ENCODE results near the gene PIK3IP1.

The PIK3IP1 gene

DNA sequence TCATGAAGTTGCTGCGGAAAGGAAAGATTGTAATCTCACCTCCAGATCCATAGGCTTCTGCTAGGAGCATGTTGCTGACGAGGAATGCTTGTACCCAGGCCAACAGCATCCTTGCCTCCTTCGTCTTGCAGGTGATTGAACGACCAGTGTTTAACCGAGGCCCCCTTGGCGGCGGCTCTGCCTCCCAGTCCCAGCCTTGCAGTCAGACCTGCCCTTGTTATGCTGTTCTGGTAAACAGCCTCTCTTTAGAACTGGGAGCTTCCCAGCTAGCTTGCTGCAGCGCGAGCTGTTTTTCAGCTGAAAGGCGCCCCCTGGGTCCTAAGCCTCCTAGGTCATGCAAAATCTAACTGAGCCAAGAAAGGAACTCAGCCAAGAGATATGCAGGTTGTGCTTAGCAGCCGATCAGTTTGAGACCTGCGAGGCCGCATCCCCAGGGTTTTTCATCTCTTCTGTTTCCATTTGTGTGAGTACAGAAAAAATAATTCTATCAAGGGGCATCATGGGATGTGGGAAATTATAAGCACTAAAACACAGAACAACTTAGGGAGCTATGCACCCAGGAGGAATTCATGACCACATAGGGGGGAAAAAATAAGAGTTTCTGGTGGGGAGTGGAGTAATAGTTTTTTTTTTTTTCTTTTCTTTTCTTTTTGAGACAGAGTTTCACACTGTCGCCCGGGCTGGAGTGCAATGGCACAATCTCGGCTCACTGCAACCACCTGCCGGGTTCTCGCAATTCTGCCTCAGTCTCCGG lies at the start of gene PIK3IP1:
TSS of gene PIK3IP1 (minus strand) at position 253 of the 754 bp plus-strand sequence. CDS start at position 109, 144 bp downstream.
- Histone ChIP-seq H3K36me3 (ENCODE audit: control insufficient read depth in 1 of 2, insufficient read depth in 2 of 2, low read length in 2 of 2) (peaks cover 9 to 15% of the 10 kb centered on the region in 2 donors), H3K4me1 (ENCODE audit: control insufficient read depth in 1 of 2, insufficient read depth in 2 of 2, low read length in 2 of 2) (peaks cover 48 to 56% of the 10 kb centered on the region in 2 donors), H3K9me3 (ENCODE audit: control insufficient read depth in 1 of 2, low read length in 2 of 2) (no peaks in the 10 kb centered on the region), H3K27me3 (ENCODE audit: control insufficient read depth in 1 of 2, insufficient read depth in 2 of 2, low read length in 2 of 2) (no peaks in the 10 kb centered on the region), H3K27ac (ENCODE audit: low read depth, low read length) (peak within 1 kb of the TSS; percentile 99), H3K4me3 (ENCODE audit: low read depth in 1 of 2, low read length in 2 of 2) (peak within 1 kb of the TSS; percentile 91 to 98), H3K9ac (ENCODE audit: low read depth in 1 of 2, low read length in 2 of 2) (peak within 1 kb of the TSS; percentile 93 to 94)

DNA sequence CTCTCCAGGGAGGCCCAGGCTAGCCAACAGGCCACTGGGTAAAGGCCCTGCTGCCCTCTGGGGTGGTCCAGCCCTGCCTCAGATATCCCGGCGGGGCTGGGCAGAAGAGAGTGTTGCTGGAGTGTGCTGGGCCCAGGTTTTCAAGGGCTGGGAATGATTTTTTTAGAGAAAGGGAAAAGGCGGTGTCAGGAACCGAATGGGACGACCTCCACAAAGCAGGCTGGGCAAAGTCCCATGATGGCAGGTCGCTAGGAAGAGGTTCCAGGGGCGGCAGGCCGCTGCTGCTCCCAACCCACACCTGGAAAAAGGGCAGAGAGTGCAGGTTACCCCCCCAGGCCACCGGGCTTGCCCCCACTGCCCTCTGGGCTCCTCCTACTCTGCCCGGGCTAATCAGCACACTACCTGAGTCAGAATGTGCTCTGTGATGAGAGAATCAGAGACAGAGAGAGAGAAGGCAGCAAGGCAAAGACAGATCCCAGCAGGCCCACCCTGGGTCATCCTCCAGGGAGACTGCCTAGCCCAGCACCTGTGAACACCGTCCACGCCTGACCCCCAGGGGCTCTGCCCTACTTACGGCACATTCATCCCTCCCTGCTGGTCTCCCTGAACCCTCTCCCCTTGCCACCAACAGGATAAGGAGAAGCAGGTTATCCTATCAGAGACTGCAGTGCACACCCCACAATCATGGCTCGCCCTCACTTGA lies 49.2 kb upstream of the PIK3IP1 start:
- Histone ChIP-seq H3K27me3 (ENCODE audit: control insufficient read depth in 1 of 2, insufficient read depth in 2 of 2, low read length in 2 of 2) (no peaks in the 10 kb centered on the region), H3K4me3 (ENCODE audit: low read depth in 1 of 2, low read length in 2 of 2) (peak overlapping the region in 1 of 2 donors; percentile 13), H3K9me3 (ENCODE audit: control insufficient read depth in 1 of 2, low read length in 2 of 2) (no peaks in the 10 kb centered on the region), H3K36me3 (ENCODE audit: control insufficient read depth in 1 of 2, insufficient read depth in 2 of 2, low read length in 2 of 2) (peaks cover 0 to 51% of the 10 kb centered on the region in 2 donors), H3K9ac (ENCODE audit: low read depth in 1 of 2, low read length in 2 of 2) (peak overlapping the region in 1 of 2 donors; percentile 28), H3K27ac (ENCODE audit: low read depth, low read length) (no peak overlapping the region), H3K4me1 (ENCODE audit: control insufficient read depth in 1 of 2, insufficient read depth in 2 of 2, low read length in 2 of 2) (peaks cover 71 to 76% of the 10 kb centered on the region in 2 donors)

- peaks cover 0 to 55% of the 10 kb centered on the region in 2 donors for H3K36me3 ChIP-seq (ENCODE audit: control insufficient read depth in 1 of 2, insufficient read depth in 2 of 2, low read length in 2 of 2)
- H3K27me3 ChIP-seq (ENCODE audit: control insufficient read depth in 1 of 2, insufficient read depth in 2 of 2, low read length in 2 of 2) = no peaks in the 10 kb centered on the region
- no peak overlapping the region for H3K4me3 ChIP-seq (ENCODE audit: low read depth in 1 of 2, low read length in 2 of 2)
- peaks cover 71 to 76% of the 10 kb centered on the region in 2 donors for H3K4me1 ChIP-seq (ENCODE audit: control insufficient read depth in 1 of 2, insufficient read depth in 2 of 2, low read length in 2 of 2)
- no peak overlapping the region for H3K27ac ChIP-seq (ENCODE audit: low read depth, low read length)
- no peaks in the 10 kb centered on the region for H3K9me3 ChIP-seq (ENCODE audit: control insufficient read depth in 1 of 2, low read length in 2 of 2)
- no peak overlapping the region for H3K9ac ChIP-seq (ENCODE audit: low read depth in 1 of 2, low read length in 2 of 2)
Measured at GRCh38 chr22:31340765-31341247, 48.5 kb upstream of the PIK3IP1 start.

DNA sequence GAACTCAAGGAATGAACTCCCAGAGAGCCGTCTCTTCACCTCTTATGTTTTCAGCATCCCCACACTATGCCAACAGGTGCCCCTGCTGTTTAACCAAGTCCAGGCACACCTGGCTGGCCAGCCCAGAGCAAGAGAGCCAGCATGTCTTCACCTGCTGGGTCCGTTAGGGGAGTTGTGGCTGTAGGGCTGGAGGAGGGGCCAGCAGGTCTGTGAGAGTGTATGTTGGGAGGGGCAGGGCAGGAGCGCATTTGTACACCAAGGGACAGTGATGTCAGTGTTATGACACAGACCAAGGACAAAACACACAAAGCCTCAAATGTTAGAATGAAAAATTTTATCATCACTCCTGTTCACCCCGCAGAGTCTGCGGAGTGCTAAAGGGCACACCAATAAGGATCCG lies 48.1 kb upstream of the PIK3IP1 start:
- peaks cover 71 to 76% of the 10 kb centered on the region in 2 donors for H3K4me1 ChIP-seq (ENCODE audit: control insufficient read depth in 1 of 2, insufficient read depth in 2 of 2, low read length in 2 of 2)
- no peaks in the 10 kb centered on the region for H3K9me3 ChIP-seq (ENCODE audit: control insufficient read depth in 1 of 2, low read length in 2 of 2)
- H3K4me3 ChIP-seq (ENCODE audit: low read depth in 1 of 2, low read length in 2 of 2) = no peak overlapping the region
- H3K9ac ChIP-seq (ENCODE audit: low read depth in 1 of 2, low read length in 2 of 2) = peak overlapping the region; percentile 10 to 43
- H3K36me3 ChIP-seq (ENCODE audit: control insufficient read depth in 1 of 2, insufficient read depth in 2 of 2, low read length in 2 of 2) = peaks cover 4 to 59% of the 10 kb centered on the region in 2 donors
- H3K27me3 ChIP-seq (ENCODE audit: control insufficient read depth in 1 of 2, insufficient read depth in 2 of 2, low read length in 2 of 2) = no peaks in the 10 kb centered on the region
- H3K27ac ChIP-seq (ENCODE audit: low read depth, low read length) = no peak overlapping the region

DNA sequence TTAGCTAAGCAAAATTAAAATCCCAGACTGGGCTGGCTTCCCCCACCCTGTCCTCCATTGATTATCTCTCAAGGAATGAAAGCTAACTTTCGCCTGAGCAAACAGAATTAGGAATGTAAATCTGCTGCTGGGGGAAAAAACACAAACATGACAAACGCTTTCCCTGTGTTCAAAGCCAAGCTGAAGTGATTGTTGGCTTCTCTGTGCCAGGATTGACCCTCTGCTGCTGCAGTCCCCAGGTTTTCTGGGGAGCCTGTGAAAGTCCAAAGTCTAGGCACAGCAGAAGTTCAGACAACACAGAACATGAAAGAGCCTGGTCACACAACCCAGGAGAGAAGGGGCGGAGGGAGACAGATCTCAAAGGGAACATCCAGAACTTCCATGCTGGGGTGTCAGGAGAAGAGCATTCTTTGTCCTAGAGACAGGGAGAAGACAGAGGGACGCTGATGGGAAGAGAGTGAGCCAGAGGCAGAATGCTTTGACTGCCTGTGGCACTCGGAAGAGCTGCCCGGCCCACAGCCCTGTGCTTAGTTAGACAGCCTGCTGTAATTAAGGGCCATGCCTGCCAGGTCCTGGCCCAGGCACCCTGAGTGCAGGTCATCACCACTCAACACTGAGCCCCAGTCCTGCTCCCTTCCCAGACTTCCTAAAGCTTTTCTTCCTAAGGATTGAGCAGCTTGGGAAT lies 47.0 kb upstream of the PIK3IP1 start:
- Histone ChIP-seq H3K27ac (ENCODE audit: low read depth, low read length) (no peak overlapping the region), H3K36me3 (ENCODE audit: control insufficient read depth in 1 of 2, insufficient read depth in 2 of 2, low read length in 2 of 2) (peaks cover 12 to 70% of the 10 kb centered on the region in 2 donors), H3K9ac (ENCODE audit: low read depth in 1 of 2, low read length in 2 of 2) (peak overlapping the region; percentile 10 to 38), H3K4me1 (ENCODE audit: control insufficient read depth in 1 of 2, insufficient read depth in 2 of 2, low read length in 2 of 2) (peaks cover 64 to 65% of the 10 kb centered on the region in 2 donors), H3K27me3 (ENCODE audit: control insufficient read depth in 1 of 2, insufficient read depth in 2 of 2, low read length in 2 of 2) (no peaks in the 10 kb centered on the region), H3K9me3 (ENCODE audit: control insufficient read depth in 1 of 2, low read length in 2 of 2) (no peaks in the 10 kb centered on the region), H3K4me3 (ENCODE audit: low read depth in 1 of 2, low read length in 2 of 2) (peak overlapping the region; percentile 15 to 36)

DNA sequence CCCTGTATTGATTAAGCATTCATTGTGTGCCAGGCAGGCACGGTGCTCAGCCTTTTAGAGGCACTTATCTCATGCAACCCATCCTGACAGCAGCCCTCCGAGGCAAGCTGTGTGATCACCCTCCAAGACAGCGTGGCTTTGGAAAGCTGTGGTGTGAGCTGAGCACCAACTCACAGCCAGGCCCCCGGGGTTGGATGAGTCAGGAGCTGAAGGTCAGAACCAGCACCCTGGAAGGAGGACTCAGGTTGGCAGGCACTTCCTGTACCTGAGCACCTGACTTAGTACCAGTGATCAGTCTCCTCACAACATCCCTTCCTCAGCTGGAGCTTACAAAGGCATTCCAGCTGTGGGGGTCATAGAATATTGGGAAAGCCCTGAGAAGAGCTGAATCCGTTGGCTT lies 44.9 kb upstream of the PIK3IP1 start:
- H3K9me3 ChIP-seq (ENCODE audit: control insufficient read depth in 1 of 2, low read length in 2 of 2) = no peaks in the 10 kb centered on the region
- H3K27me3 ChIP-seq (ENCODE audit: control insufficient read depth in 1 of 2, insufficient read depth in 2 of 2, low read length in 2 of 2) = no peaks in the 10 kb centered on the region
- no peak overlapping the region for H3K9ac ChIP-seq (ENCODE audit: low read depth in 1 of 2, low read length in 2 of 2)
- H3K36me3 ChIP-seq (ENCODE audit: control insufficient read depth in 1 of 2, insufficient read depth in 2 of 2, low read length in 2 of 2) = peaks cover 29 to 81% of the 10 kb centered on the region in 2 donors
- no peak overlapping the region for H3K27ac ChIP-seq (ENCODE audit: low read depth, low read length)
- peaks cover 42 to 44% of the 10 kb centered on the region in 2 donors for H3K4me1 ChIP-seq (ENCODE audit: control insufficient read depth in 1 of 2, insufficient read depth in 2 of 2, low read length in 2 of 2)
- H3K4me3 ChIP-seq (ENCODE audit: low read depth in 1 of 2, low read length in 2 of 2) = no peak overlapping the region

DNA sequence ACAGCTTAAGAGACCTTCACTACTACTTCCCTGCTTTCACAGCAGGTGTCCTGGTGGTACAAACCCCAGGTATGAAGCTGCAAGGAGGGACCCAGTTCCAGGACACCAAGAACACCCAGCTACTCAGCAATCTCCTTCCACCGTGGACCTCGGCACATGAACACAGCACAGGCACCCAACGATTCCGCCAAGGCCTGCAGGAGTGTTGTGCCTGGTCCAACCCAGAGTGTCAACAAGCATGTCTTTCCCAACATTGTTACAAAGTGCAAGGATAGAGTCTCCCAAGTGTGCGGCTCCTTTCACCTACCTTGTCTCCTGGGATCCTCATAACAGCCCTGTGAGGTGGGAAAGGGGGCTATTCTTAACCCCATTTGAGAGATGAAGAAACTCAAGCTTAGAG lies 42.0 kb upstream of the PIK3IP1 start:
- Histone ChIP-seq H3K4me1 (ENCODE audit: control insufficient read depth in 1 of 2, insufficient read depth in 2 of 2, low read length in 2 of 2) (peaks cover 16 to 17% of the 10 kb centered on the region in 2 donors), H3K27me3 (ENCODE audit: control insufficient read depth in 1 of 2, insufficient read depth in 2 of 2, low read length in 2 of 2) (no peaks in the 10 kb centered on the region), H3K4me3 (ENCODE audit: low read depth in 1 of 2, low read length in 2 of 2) (no peak overlapping the region), H3K27ac (ENCODE audit: low read depth, low read length) (no peak overlapping the region), H3K36me3 (ENCODE audit: control insufficient read depth in 1 of 2, insufficient read depth in 2 of 2, low read length in 2 of 2) (peaks cover 44 to 77% of the 10 kb centered on the region in 2 donors), H3K9ac (ENCODE audit: low read depth in 1 of 2, low read length in 2 of 2) (no peak overlapping the region), H3K9me3 (ENCODE audit: control insufficient read depth in 1 of 2, low read length in 2 of 2) (no peaks in the 10 kb centered on the region)

DNA sequence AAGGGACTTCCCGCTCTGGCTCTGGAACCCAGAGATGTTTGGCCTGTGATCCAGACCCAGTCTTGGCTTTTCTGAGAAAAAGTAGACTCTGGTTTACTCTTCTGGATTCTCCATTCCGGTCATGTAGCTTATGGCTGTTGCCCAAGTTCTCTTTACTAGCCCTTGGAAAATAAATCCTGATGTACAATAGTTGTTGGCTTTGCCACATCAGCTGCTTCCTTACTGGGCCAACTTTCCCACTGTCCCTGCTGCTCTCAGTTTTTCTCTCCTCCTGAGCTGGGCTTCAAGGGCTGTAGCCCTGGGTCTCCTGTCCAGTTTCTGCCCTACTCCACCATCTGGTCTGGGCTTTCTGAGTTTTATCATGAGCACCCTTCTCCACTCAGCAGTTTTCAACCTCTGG lies 41.4 kb upstream of the PIK3IP1 start:
- H3K27me3 ChIP-seq (ENCODE audit: control insufficient read depth in 1 of 2, insufficient read depth in 2 of 2, low read length in 2 of 2) = no peaks in the 10 kb centered on the region
- peaks cover 11 to 12% of the 10 kb centered on the region in 2 donors for H3K4me1 ChIP-seq (ENCODE audit: control insufficient read depth in 1 of 2, insufficient read depth in 2 of 2, low read length in 2 of 2)
- no peak overlapping the region for H3K9ac ChIP-seq (ENCODE audit: low read depth in 1 of 2, low read length in 2 of 2)
- H3K9me3 ChIP-seq (ENCODE audit: control insufficient read depth in 1 of 2, low read length in 2 of 2) = no peaks in the 10 kb centered on the region
- no peak overlapping the region for H3K27ac ChIP-seq (ENCODE audit: low read depth, low read length)
- H3K36me3 ChIP-seq (ENCODE audit: control insufficient read depth in 1 of 2, insufficient read depth in 2 of 2, low read length in 2 of 2) = peaks cover 51 to 83% of the 10 kb centered on the region in 2 donors
- no peak overlapping the region for H3K4me3 ChIP-seq (ENCODE audit: low read depth in 1 of 2, low read length in 2 of 2)

DNA sequence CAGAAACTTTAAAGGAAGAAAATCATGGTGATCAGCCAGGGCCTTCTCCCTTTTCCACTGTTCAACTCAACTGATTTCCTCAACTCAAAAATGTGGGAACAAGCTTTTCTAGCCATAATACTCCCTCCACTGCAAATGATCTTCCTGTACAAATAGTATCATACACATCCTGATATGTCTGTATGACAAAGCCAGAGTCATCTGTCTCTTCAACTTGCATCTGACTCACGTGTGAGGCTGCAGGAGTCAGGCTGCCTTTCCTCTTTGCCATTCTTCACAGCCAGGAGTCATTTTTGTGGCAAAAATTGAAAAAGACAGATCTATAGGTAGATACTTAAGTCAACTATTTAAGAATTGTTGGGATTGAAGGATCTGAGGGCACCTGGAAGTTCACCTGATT lies 40.6 kb upstream of the PIK3IP1 start:
- Histone ChIP-seq H3K4me3 (ENCODE audit: low read depth in 1 of 2, low read length in 2 of 2) (no peak overlapping the region), H3K36me3 (ENCODE audit: control insufficient read depth in 1 of 2, insufficient read depth in 2 of 2, low read length in 2 of 2) (peaks cover 57 to 84% of the 10 kb centered on the region in 2 donors), H3K27me3 (ENCODE audit: control insufficient read depth in 1 of 2, insufficient read depth in 2 of 2, low read length in 2 of 2) (no peaks in the 10 kb centered on the region), H3K9me3 (ENCODE audit: control insufficient read depth in 1 of 2, low read length in 2 of 2) (no peaks in the 10 kb centered on the region), H3K27ac (ENCODE audit: low read depth, low read length) (no peak overlapping the region), H3K4me1 (ENCODE audit: control insufficient read depth in 1 of 2, insufficient read depth in 2 of 2, low read length in 2 of 2) (peaks cover 5 to 11% of the 10 kb centered on the region in 2 donors), H3K9ac (ENCODE audit: low read depth in 1 of 2, low read length in 2 of 2) (no peak overlapping the region)
